Thoracic aorta (tissue), 2 donors: ENCODE results near the gene KCNK17. TPM values are rescaled to one million over a fixed set of nuclear protein-coding genes. Genes with fewer than 3 reads are reported as not detected.

Experiments used
- ATAC-seq: fragments of 150-250 bp; one replicate; pipeline ENCODE4 v1.8.0; 2017; ENCODE audit warnings: low read depth; ENCODE audit not compliant: insufficient number of reproducible peaks, low FRiP score
- DNase-seq: peaks from one replicate; pipeline ENCODE4 v3.0.0-alpha.2; 2020; ENCODE audit warnings: low spot score
- H3K27ac ChIP-seq, 2 donors: fragments of 200-600 bp; sonication (generic); 1 replicate in 1 of 2; 2 replicates in 1 of 2; pipeline ENCODE4 v1.5.1; 2016; ENCODE audit warnings: mild to moderate bottlenecking in 2 of 2, moderate library complexity in 2 of 2
- H3K27me3 ChIP-seq: fragments of 200-600 bp; sonication (generic); replicated peaks from 2 replicates; pipeline ENCODE4 v1.6.0; 2016; ENCODE audit warnings: mild to moderate bottlenecking; ENCODE audit not compliant: insufficient read depth
- H3K36me3 ChIP-seq: fragments of 200-600 bp; sonication (generic); one replicate; pipeline ENCODE4 v1.5.1; 2016
- H3K4me1 ChIP-seq, 2 donors: fragments of 200-600 bp; sonication (generic); 1 replicate in 1 of 2; 2 replicates in 1 of 2; pipeline versions ENCODE4 v1.5.1 to v1.6.0; 2016; ENCODE audit warnings: low read depth in 2 of 2, mild to moderate bottlenecking in 1 of 2; ENCODE audit not compliant: control insufficient read depth in 1 of 2
- H3K4me3 ChIP-seq: fragments of 200-600 bp; sonication (generic); 2 replicates; pipeline ENCODE4 v1.5.1; 2016; ENCODE audit warnings: mild to moderate bottlenecking
- H3K9me3 ChIP-seq: fragments of 200-600 bp; sonication (generic); 2 replicates; pipeline ENCODE4 v1.5.1; 2016
- CTCF ChIP-seq: fragments of 200-600 bp; sonication (generic); IDR thresholded peaks from one replicate; pipeline ENCODE4 v1.5.1; 2019; ENCODE audit warnings: antibody characterized with exemption
- total RNA-seq, 2 donors: library from RNA; depleted of rRNA; stranded (reverse); fragments of >200 nt; gene quantifications; one replicate each; pipeline versions ENCODE4 v1.1.0 to v1.2.3, GENCODE V29; 2016

KCNK17 gene
- total RNA-seq, 2 donors from 2014 or later = 11.6 to 20.9 TPM

- TF ChIP-seq CTCF = no peak
- H3K36me3 ChIP-seq = no peaks in the 10 kb centered on the region
- no peaks in the 10 kb centered on the region for H3K27me3 ChIP-seq
- H3K9me3 ChIP-seq = no peaks in the 10 kb centered on the region
- no peak for DNase-seq
- H3K4me1 ChIP-seq = no peaks in the 10 kb centered on the region
- no peak for ATAC-seq
- no peak overlapping the region for H3K4me3 ChIP-seq
- H3K27ac ChIP-seq = no peak overlapping the region
Observed at GRCh38 chr6:39274471-39274870, 39.7 kb downstream of the KCNK17 start.

- H3K27ac ChIP-seq = no peak overlapping the region
- TF ChIP-seq CTCF = no peak
- DNase-seq (no peak), ATAC-seq (no peak)
- H3K27me3 ChIP-seq = no peaks in the 10 kb centered on the region
- H3K9me3 ChIP-seq = no peaks in the 10 kb centered on the region
- H3K36me3 ChIP-seq = no peaks in the 10 kb centered on the region
- no peaks in the 10 kb centered on the region for H3K4me1 ChIP-seq
- no peak overlapping the region for H3K4me3 ChIP-seq
Observed at GRCh38 chr6:39273406-39273821, 40.8 kb downstream of the KCNK17 start.

- Histone ChIP-seq H3K4me3 (no peak overlapping the region), H3K4me1 (no peaks in the 10 kb centered on the region), H3K27me3 (no peaks in the 10 kb centered on the region), H3K27ac (no peak overlapping the region), H3K9me3 (no peaks in the 10 kb centered on the region), H3K36me3 (no peaks in the 10 kb centered on the region)
- DNase-seq (no peak), ATAC-seq (no peak)
- TF ChIP-seq CTCF = no peak
Observed at GRCh38 chr6:39269961-39270360, 44.3 kb downstream of the KCNK17 start.

GRCh38 chr6:39268721-39269120 is 45.5 kb downstream of the KCNK17 start:
- DNase-seq = no peak
- Histone ChIP-seq H3K36me3 (no peaks in the 10 kb centered on the region), H3K27me3 (no peaks in the 10 kb centered on the region), H3K4me1 (no peaks in the 10 kb centered on the region), H3K4me3 (no peak overlapping the region), H3K9me3 (no peaks in the 10 kb centered on the region), H3K27ac (no peak overlapping the region)
- TF ChIP-seq CTCF = no peak
- ATAC-seq = no peak

- TF ChIP-seq CTCF = no peak
- DNase-seq (no peak), ATAC-seq (no peak)
- no peaks in the 10 kb centered on the region for H3K4me1 ChIP-seq
- H3K27me3 ChIP-seq = no peaks in the 10 kb centered on the region
- H3K4me3 ChIP-seq = no peak overlapping the region
- H3K36me3 ChIP-seq = no peaks in the 10 kb centered on the region
- H3K9me3 ChIP-seq = no peaks in the 10 kb centered on the region
- H3K27ac ChIP-seq = no peak overlapping the region
Observed at GRCh38 chr6:39268171-39268570, 46.0 kb downstream of the KCNK17 start.
